ENCODE data around the gene APLNR.

The APLNR gene

GRCh38 chr11:57214494-57214893 is 22.6 kb downstream of the APLNR start:
- H3K9ac ChIP-seq, result no peak overlapping the region
- H3K4me2 ChIP-seq, result no peak overlapping the region
- H3K36me3 ChIP-seq (ENCODE audit: insufficient read depth), result no peaks in the 10 kb centered on the region
- no peaks in the 10 kb centered on the region for H3K27me3 ChIP-seq (ENCODE audit: insufficient read depth, low read depth)
- no peaks in the 10 kb centered on the region for H3K79me2 ChIP-seq (ENCODE audit: insufficient read depth, low read depth)
- TF ChIP-seq CTCF (conservative IDR thresholded peaks at IDR 0.05; ENCODE audit: low read depth, low read length), result no peak
- H3K4me3 ChIP-seq (IDR thresholded peaks at IDR 0.05; ENCODE audit: insufficient read depth, low read depth, low read length), result no peak overlapping the region
- H3K4me1 ChIP-seq (ENCODE audit: low read depth, poor library complexity, severe bottlenecking), result no peaks in the 10 kb centered on the region
- H4K20me1 ChIP-seq (ENCODE audit: insufficient read depth), result no peaks in the 10 kb centered on the region
- no peak overlapping the region for H2AFZ ChIP-seq (ENCODE audit: low read depth)
- H3K27ac ChIP-seq, result no peak overlapping the region

GRCh38 chr11:57214098-57214417 is 23.0 kb downstream of the APLNR start:
- no peak overlapping the region for H3K4me3 ChIP-seq (IDR thresholded peaks at IDR 0.05; ENCODE audit: insufficient read depth, low read depth, low read length)
- no peaks in the 10 kb centered on the region for H3K36me3 ChIP-seq (ENCODE audit: insufficient read depth)
- no peak overlapping the region for H3K9ac ChIP-seq
- no peak overlapping the region for H2AFZ ChIP-seq (ENCODE audit: low read depth)
- no peaks in the 10 kb centered on the region for H3K4me1 ChIP-seq (ENCODE audit: low read depth, poor library complexity, severe bottlenecking)
- no peak overlapping the region for H3K4me2 ChIP-seq
- H3K27me3 ChIP-seq (ENCODE audit: insufficient read depth, low read depth), result no peaks in the 10 kb centered on the region
- H3K27ac ChIP-seq, result no peak overlapping the region
- H4K20me1 ChIP-seq (ENCODE audit: insufficient read depth), result no peaks in the 10 kb centered on the region
- no peaks in the 10 kb centered on the region for H3K79me2 ChIP-seq (ENCODE audit: insufficient read depth, low read depth)
- TF ChIP-seq CTCF (conservative IDR thresholded peaks at IDR 0.05; ENCODE audit: low read depth, low read length), result no peak

- Histone ChIP-seq H4K20me1 (ENCODE audit: insufficient read depth) (no peaks in the 10 kb centered on the region), H3K27ac (no peak overlapping the region), H3K4me3 (IDR thresholded peaks at IDR 0.05; ENCODE audit: insufficient read depth, low read depth, low read length) (no peak overlapping the region), H3K79me2 (ENCODE audit: insufficient read depth, low read depth) (no peaks in the 10 kb centered on the region), H3K4me1 (ENCODE audit: low read depth, poor library complexity, severe bottlenecking) (no peaks in the 10 kb centered on the region), H2AFZ (ENCODE audit: low read depth) (no peak overlapping the region), H3K36me3 (ENCODE audit: insufficient read depth) (no peaks in the 10 kb centered on the region), H3K9ac (no peak overlapping the region), H3K4me2 (no peak overlapping the region), H3K27me3 (ENCODE audit: insufficient read depth, low read depth) (no peaks in the 10 kb centered on the region)
- TF ChIP-seq CTCF (conservative IDR thresholded peaks at IDR 0.05; ENCODE audit: low read depth, low read length), result no peak
Observed at GRCh38 chr11:57213342-57214097, 23.5 kb downstream of the APLNR start.

GRCh38 chr11:57210781-57211180 is 26.3 kb downstream of the APLNR start:
- no peaks in the 10 kb centered on the region for H4K20me1 ChIP-seq (ENCODE audit: insufficient read depth)
- no peak for TF ChIP-seq CTCF (conservative IDR thresholded peaks at IDR 0.05; ENCODE audit: low read depth, low read length)
- no peaks in the 10 kb centered on the region for H3K4me1 ChIP-seq (ENCODE audit: low read depth, poor library complexity, severe bottlenecking)
- H3K9ac ChIP-seq, result no peak overlapping the region
- H3K4me2 ChIP-seq, result no peak overlapping the region
- no peak overlapping the region for H2AFZ ChIP-seq (ENCODE audit: low read depth)
- H3K36me3 ChIP-seq (ENCODE audit: insufficient read depth), result no peaks in the 10 kb centered on the region
- no peak overlapping the region for H3K27ac ChIP-seq
- no peaks in the 10 kb centered on the region for H3K79me2 ChIP-seq (ENCODE audit: insufficient read depth, low read depth)
- H3K27me3 ChIP-seq (ENCODE audit: insufficient read depth, low read depth), result no peaks in the 10 kb centered on the region
- no peak overlapping the region for H3K4me3 ChIP-seq (IDR thresholded peaks at IDR 0.05; ENCODE audit: insufficient read depth, low read depth, low read length)
